K562 (cell line): ENCODE data around the gene DOCK1. TPM values are rescaled to one million over a fixed set of nuclear protein-coding genes. Genes with fewer than 3 reads are reported as not detected.

ENCODE experiments used
- ATAC-seq: fragments of 200-7000 bp; cut with Tn5 transposase; 3 replicates; pipeline ENCODE4 v1.9.1; 2020; ENCODE audit warnings: moderate library complexity
- BruUV-seq: library from RNA; stranded (reverse); fragments of 400-500 nt; replicated peaks from 2 replicates; lab custom pipeline; 2021; lab: Mats Ljungman, UMichigan
- CTCF ChIA-PET: fragments of 300-600 bp; formaldehyde crosslinking; extraction: SDS; loops from one replicate; lab custom pipeline; 2021; ENCODE audit warnings: low intra/inter-chr PET ratio; lab: Yijun Ruan, JAX
- POLR2A ChIA-PET: fragments of 300-600, 350-650 bp; sonication (Branson Sonifier 250); formaldehyde crosslinking; extraction: SDS; loops from one replicate; lab custom pipeline; 2021; ENCODE audit warnings: antibody characterized with exemption, inconsistent platforms; lab: Yijun Ruan, JAX
- DNase-seq, 4 experiments: peaks; one replicate each; pipeline versions ENCODE4 v3.0.0 to v3.0.0-alpha.2; 2011 to 2018; ENCODE audit warnings: low spot score in 3 of 4, mixed read lengths in 3 of 4; ENCODE audit errors: extremely low read depth in 1 of 4
- FAIRE-seq: peaks from 2 replicates; lab custom pipeline; 2011; peaks lifted over from hg19 to GRCh38; lab: Jason Lieb, UNC
- H2AFZ ChIP-seq: 2 replicates; pipeline ENCODE4 v1.6.0; 2011; ENCODE audit warnings: low read depth, low read length, control low read depth, inconsistent platforms
- H3K27ac ChIP-seq: fragments of 200-600 bp; 3 replicates; pipeline ENCODE4 v1.8.0; 2011; ENCODE audit warnings: low read depth, mild to moderate bottlenecking, control low read depth, inconsistent platforms, low read length, moderate library complexity, mixed read lengths; ENCODE audit errors: extremely low read depth
- H3K27me3 ChIP-seq, 2 experiments: fragments of 300-600 bp in 1 of 2; 2 replicates in 1 of 2; 3 replicates in 1 of 2; pipeline versions ENCODE4 v1.6.0 to v1.8.0; 2011; ENCODE audit warnings: inconsistent platforms in 2 of 2, low read length in 2 of 2, mild to moderate bottlenecking in 1 of 2, mixed read lengths in 1 of 2, moderate library complexity in 1 of 2; ENCODE audit not compliant: control insufficient read depth in 2 of 2, insufficient read depth in 2 of 2
- H3K36me3 ChIP-seq: fragments of 300-600 bp; 3 replicates; pipeline ENCODE4 v1.8.0; 2011; ENCODE audit warnings: mild to moderate bottlenecking, low read length, inconsistent platforms; ENCODE audit not compliant: control insufficient read depth, insufficient read depth
- H3K4me1 ChIP-seq, 2 experiments: fragments of 200-600 bp in 1 of 2; replicated peaks in 1 of 2; 2 replicates in 1 of 2; 3 replicates in 1 of 2; pipeline versions ENCODE4 v1.5.1 to v1.8.0; 2011; ENCODE audit warnings: inconsistent platforms in 2 of 2, low read length in 2 of 2, mild to moderate bottlenecking in 1 of 2, mixed read lengths in 1 of 2, moderate library complexity in 1 of 2; ENCODE audit not compliant: control insufficient read depth in 2 of 2, insufficient read depth in 2 of 2
- H3K4me2 ChIP-seq: 2 replicates; pipeline ENCODE4 v1.6.1; 2011; ENCODE audit warnings: low read length, control low read depth, inconsistent platforms, mixed read lengths; ENCODE audit not compliant: insufficient read depth
- H3K4me3 ChIP-seq: fragments of 200-600 bp; sonication (generic), shearing (Covaris generic); 2 replicates; pipeline ENCODE4 v1.5.1; 2016; ENCODE audit warnings: control low read depth, inconsistent platforms
- H3K79me2 ChIP-seq: fragments of 200-600 bp; 3 replicates; pipeline ENCODE4 v1.8.0; 2011; ENCODE audit warnings: low read length, inconsistent platforms; ENCODE audit not compliant: control insufficient read depth, insufficient read depth
- H3K9ac ChIP-seq, 2 experiments: 2 replicates each; pipeline versions ENCODE4 v1.6.0 to v1.6.1; 2011; ENCODE audit warnings: low read depth in 2 of 2, low read length in 2 of 2, control low read depth in 1 of 2, inconsistent platforms in 1 of 2, mild to moderate bottlenecking in 1 of 2, mixed read lengths in 1 of 2; ENCODE audit not compliant: insufficient read depth in 1 of 2
- H3K9me1 ChIP-seq: one replicate; pipeline ENCODE4 v1.6.0; 2011; ENCODE audit warnings: inconsistent platforms, mild to moderate bottlenecking, low read length, moderate library complexity; ENCODE audit not compliant: control insufficient read depth, insufficient read depth
- H3K9me3 ChIP-seq: replicated peaks from 2 replicates; pipeline ENCODE4 v1.5.1; 2011; ENCODE audit warnings: low read depth, low read length, inconsistent platforms; ENCODE audit not compliant: control insufficient read depth, insufficient read depth
- H4K20me1 ChIP-seq: replicated peaks from 2 replicates; pipeline ENCODE4 v1.6.1; 2011; ENCODE audit warnings: low read length, inconsistent platforms, mixed read lengths; ENCODE audit not compliant: control insufficient read depth, insufficient read depth
- BRD4 ChIP-seq: fragments of 200-600 bp; sonication (generic); IDR thresholded peaks from 2 replicates; pipeline ENCODE4 v1.6.1; 2017; ENCODE audit warnings: inconsistent platforms
- E2F3 ChIP-seq: fragments of 250-450 bp; sonication (Bioruptor Pico); IDR thresholded peaks from 2 replicates; pipeline ENCODE4 v1.4.0; 2020; ENCODE audit warnings: mild to moderate bottlenecking
- ESRRA ChIP-seq: fragments of 450-650 bp; IDR thresholded peaks from 2 replicates; pipeline ENCODE4 v1.6.1; 2014; ENCODE audit warnings: low read depth, mild to moderate bottlenecking, moderate library complexity, borderline replicate concordance
- HNRNPL ChIP-seq: fragments of 200-400 bp; formaldehyde crosslinking; IDR thresholded peaks from 2 replicates; pipeline ENCODE4 v1.6.1; 2017; ENCODE audit warnings: low read depth, mild to moderate bottlenecking, low read length
- HSF4 ChIP-seq: fragments of 250-450 bp; sonication (Bioruptor Pico); IDR thresholded peaks from 2 replicates; pipeline ENCODE4 v2.1.2; 2022; ENCODE audit warnings: mild to moderate bottlenecking, moderate library complexity, borderline replicate concordance
- KAT2B ChIP-seq: IDR thresholded peaks from one replicate; pipeline ENCODE4 v1.6.1; 2012; ENCODE audit warnings: low read depth, mild to moderate bottlenecking, control low read depth, inconsistent platforms, low read length, moderate library complexity
- MCM2 ChIP-seq: fragments of 450-650 bp; IDR thresholded peaks from 2 replicates; pipeline ENCODE4 v1.6.1; 2017; ENCODE audit warnings: low read depth, mild to moderate bottlenecking
- MED1 ChIP-seq: sonication (generic); formaldehyde crosslinking; IDR thresholded peaks from 2 replicates; pipeline ENCODE4 v1.8.1; 2023; ENCODE audit warnings: missing genetic modification reagents, borderline replicate concordance
- RBM15 ChIP-seq: fragments of 200-400 bp; formaldehyde crosslinking; IDR thresholded peaks from 2 replicates; pipeline ENCODE4 v1.6.1; 2018; ENCODE audit warnings: mild to moderate bottlenecking, low read length, moderate library complexity; ENCODE audit not compliant: insufficient read depth
- RERE ChIP-seq: sonication (generic); formaldehyde crosslinking; IDR thresholded peaks from 2 replicates; pipeline ENCODE4 v1.8.0; 2023; ENCODE audit warnings: missing genetic modification reagents, mild to moderate bottlenecking, borderline replicate concordance
- SMC3 ChIP-seq: conservative IDR thresholded peaks from 2 replicates; pipeline ENCODE4 v1.6.1; 2011; ENCODE audit warnings: low read depth, low read length, improper control_type of control experiment; ENCODE audit not compliant: insufficient read depth
- SNIP1 ChIP-seq: fragments of 450-650 bp; IDR thresholded peaks from 2 replicates; pipeline ENCODE4 v1.7.1; 2017; ENCODE audit warnings: low read depth, mild to moderate bottlenecking
- USF1 ChIP-seq: sonication (generic); formaldehyde crosslinking; IDR thresholded peaks from 2 replicates; pipeline ENCODE4 v1.9.0; 2022; ENCODE audit warnings: mild to moderate bottlenecking, missing genetic modification reagents
- YBX1 ChIP-seq: fragments of 450-650 bp; IDR thresholded peaks from 2 replicates; pipeline ENCODE4 v1.7.1; 2016; ENCODE audit warnings: mild to moderate bottlenecking
- ZNF124 ChIP-seq: sonication (generic); formaldehyde crosslinking; IDR thresholded peaks from 2 replicates; pipeline ENCODE4 v1.8.1; 2022; ENCODE audit warnings: missing genetic modification reagents
- ZNF311 ChIP-seq: fragments of 250-450 bp; sonication (Bioruptor Pico); IDR thresholded peaks from 2 replicates; pipeline ENCODE4 v1.4.0; 2020; ENCODE audit warnings: mild to moderate bottlenecking, moderate library complexity
- WGBS: fragments of 100-300 bp; shearing (Covaris generic); methylation state at CpG from one replicate; pipeline ENCODE4 v1.1.6; 2016; ENCODE audit warnings: low coverage, mixed read lengths; ENCODE audit not compliant: insufficient coverage; ENCODE audit errors: missing lambda C conversion rate; 5-methylcytosine and 5-hydroxymethylcytosine counted together
- in situ Hi-C: fragments of 300-500 bp; cut with MboI; formaldehyde crosslinking; loops from 4 replicates; pipeline ENCODE4 v1.15.0; 2018; ENCODE audit warnings: inconsistent platforms, mixed read lengths
- intact Hi-C: fragments of 100-400 bp; cut with micrococcal nuclease; formaldehyde crosslinking; loops from 2 replicates; pipeline ENCODE4 v1.14.2; 2022
- polyA plus RNA-seq, 8 experiments: library from polyadenylated mRNA; depleted of rRNA in 4 of 8; stranded (reverse) in 5 of 8; unstranded in 3 of 8; fragments of >200 nt; fragmentation: Nextera tagmentation in 2 of 8; fragmentation: Illumina TruSeq in 1 of 8; extraction: Ambion mirVana in 2 of 8; extraction: Trizol in 1 of 8; gene quantifications; 2 replicates each; pipeline versions ENCODE4 v1.2.1 to v1.2.3, GENCODE V29; 2011 to 2014; ENCODE audit warnings: inconsistent platforms in 1 of 8, missing spikeins in 1 of 8
- total RNA-seq, 7 experiments: library from RNA; depleted of rRNA in 6 of 7; stranded (reverse); fragments of >200 nt in 6 of 7; fragmentation: Illumina TruSeq in 2 of 7; extraction: Trizol in 2 of 7; gene quantifications; 2 replicates each; pipeline versions ENCODE4 v1.2.1 to v1.2.3, GENCODE V29; 2011 to 2021; ENCODE audit warnings: low replicate concordance in 1 of 7

DOCK1 gene
- total and polyA plus RNA-seq, 9 of the 15 experiments (the other 6 are each of a cell fraction or from before 2014, with no cell fraction given): 0.31 TPM; not detected in 8

GRCh38 chr10:126969310-126969709, 64.1 kb downstream of the DOCK1 start:
- DNase-seq (no peak), FAIRE-seq (no peak), ATAC-seq (no peak)
- Histone ChIP-seq H3K9me3 (no peaks in the 10 kb centered on the region), H3K4me1 (no peaks in the 10 kb centered on the region), H2AFZ (no peak overlapping the region), H3K79me2 (no peaks in the 10 kb centered on the region), H3K27ac (no peak overlapping the region), H3K4me2 (no peak overlapping the region), H3K9me1 (no peaks in the 10 kb centered on the region), H3K27me3 (no peaks in the 10 kb centered on the region), H3K36me3 (no peaks in the 10 kb centered on the region), H4K20me1 (no peaks in the 10 kb centered on the region), H3K4me3 (no peak overlapping the region), H3K9ac (no peak overlapping the region)
- WGBS: 0% methylated on average over 6 of the region's 8 CpGs
- intact Hi-C loops: no loop called here
- CTCF ChIA-PET: no interaction called here
- in situ Hi-C loops: no loop called here
- TF ChIP-seq RERE (CRISPR knock-in tag) (no peak), HNRNPL (no peak), YBX1 (no peak), MCM2 (no peak), RBM15 (no peak), MED1 (CRISPR knock-in tag) (no peak), E2F3 (CRISPR knock-in tag) (no peak), HSF4 (CRISPR knock-in tag) (no peak), ZNF311 (CRISPR knock-in tag) (no peak), KAT2B (no peak), ESRRA (no peak), ZNF124 (CRISPR knock-in tag) (no peak), SMC3 (no peak), BRD4 (no peak), USF1 (CRISPR knock-in tag) (no peak), SNIP1 (no peak)
- no TSS peak for BruUV-seq
- POLR2A ChIA-PET: no interaction called here
